Caco-2 (cell line): ENCODE data around the gene AKT2. TPM values are rescaled to one million over a fixed set of nuclear protein-coding genes. Genes with fewer than 3 reads are reported as not detected.

Experiments
- BruUV-seq: library from RNA; stranded (reverse); fragments of 400-500 nt; replicated peaks from 2 replicates; lab custom pipeline; 2021; lab: Mats Ljungman, UMichigan
- CTCF ChIA-PET: fragments of 300-600 bp; sonication (Branson Sonifier 250); formaldehyde crosslinking; loops from one replicate; lab custom pipeline; 2022; ENCODE audit warnings: antibody characterized with exemption; lab: Charles Lee
- POLR2A ChIA-PET: fragments of 300-600 bp; sonication (Branson Sonifier 250); formaldehyde crosslinking; loops from one replicate; lab custom pipeline; 2022; ENCODE audit warnings: antibody characterized with exemption; lab: Charles Lee
- DNase-seq, 2 experiments: peaks; one replicate each; pipeline versions ENCODE4 v3.0.0 to v3.0.0-alpha.2; 2020 to 2022
- H3K27me3 ChIP-seq: replicated peaks from 2 replicates; pipeline ENCODE4 v1.6.0; 2011; ENCODE audit warnings: low read length; ENCODE audit not compliant: control insufficient read depth, insufficient read depth
- H3K36me3 ChIP-seq: 2 replicates; pipeline ENCODE4 v1.5.1; 2011; ENCODE audit warnings: low read length; ENCODE audit not compliant: control insufficient read depth, insufficient read depth
- H3K4me1 ChIP-seq: fragments of 250-450 bp; sonication (Bioruptor Pico); 2 replicates; pipeline ENCODE4 v1.5.1; 2020; ENCODE audit warnings: mild to moderate bottlenecking
- H3K4me3 ChIP-seq: 2 replicates; pipeline ENCODE4 v1.5.1; 2011; ENCODE audit warnings: low read depth, mild to moderate bottlenecking, control low read depth, low read length
- H3K9me3 ChIP-seq: fragments of 250-450 bp; sonication (Bioruptor Pico); 2 replicates; pipeline ENCODE4 v1.5.1; 2020; ENCODE audit warnings: mild to moderate bottlenecking, moderate library complexity
- H3K27ac Mint-ChIP-seq: one replicate; pipeline ENCODE4 v1.8.0; 2022; ENCODE audit warnings: mixed read lengths; ENCODE audit not compliant: unreplicated experiment
- H3K27me3 Mint-ChIP-seq: one replicate; pipeline ENCODE4 v1.8.0; 2022; ENCODE audit warnings: mixed read lengths; ENCODE audit not compliant: insufficient read depth, unreplicated experiment
- H3K36me3 Mint-ChIP-seq: one replicate; pipeline ENCODE4 v1.8.0; 2022; ENCODE audit warnings: mild to moderate bottlenecking, mixed read lengths; ENCODE audit not compliant: insufficient read depth, unreplicated experiment
- H3K4me1 Mint-ChIP-seq: one replicate; pipeline ENCODE4 v1.8.0; 2022; ENCODE audit warnings: low read depth, mixed read lengths; ENCODE audit not compliant: unreplicated experiment
- H3K4me3 Mint-ChIP-seq: one replicate; pipeline ENCODE4 v1.8.0; 2022; ENCODE audit warnings: mild to moderate bottlenecking, moderate library complexity, mixed read lengths; ENCODE audit not compliant: unreplicated experiment
- H3K9me3 Mint-ChIP-seq: one replicate; pipeline ENCODE4 v1.8.0; 2022; ENCODE audit warnings: mixed read lengths; ENCODE audit not compliant: unreplicated experiment
- CTCF ChIP-seq, 2 experiments: fragments of 200-600 bp in 1 of 2; IDR thresholded peaks; 1 replicate in 1 of 2; 2 replicates in 1 of 2; pipeline versions ENCODE4 v1.5.1 to v1.8.0; 2011 to 2022; ENCODE audit warnings: antibody characterized with exemption in 1 of 2, control low read depth in 1 of 2, inconsistent platforms in 1 of 2, low read depth in 1 of 2, low read length in 1 of 2, mild to moderate bottlenecking in 1 of 2, moderate library complexity in 1 of 2; ENCODE audit not compliant: insufficient read depth in 1 of 2, severe bottlenecking in 1 of 2, unreplicated experiment in 1 of 2
- intact Hi-C: fragments of 100-400 bp; cut with micrococcal nuclease; formaldehyde crosslinking; loops from one replicate; pipeline ENCODE4 v1.10.0; 2022; ENCODE audit not compliant: unreplicated experiment
- total RNA-seq: library from RNA; stranded (reverse); gene quantifications from 2 replicates; pipeline ENCODE4 v1.2.3, GENCODE V29; 2022

AKT2 gene
- total RNA-seq, 1 experiment from 2014 or later, result 169 TPM

GRCh38 chr19:40249201-40249600 is 35.9 kb downstream of the AKT2 start:
- Histone ChIP-seq H3K4me1 (0 out of 2 replicates have a peak, but pooled peaks cover 3% of the 10 kb centered on the region), H3K4me3 (no peak overlapping the region), H3K9me3 (no peaks in the 10 kb centered on the region), H3K36me3 (no peaks in the 10 kb centered on the region), H3K27me3 (no peaks in the 10 kb centered on the region)
- POLR2A ChIA-PET, result no interaction called here
- H3K36me3 Mint-ChIP-seq, result peaks cover 36% of the 10 kb centered on the region
- intact Hi-C loops, result no loop called here
- CTCF ChIA-PET, result no interaction called here
- BruUV-seq, result no TSS peak
- no peak overlapping the region for H3K27ac Mint-ChIP-seq
- H3K4me1 Mint-ChIP-seq, result peaks cover 5% of the 10 kb centered on the region
- H3K4me3 Mint-ChIP-seq, result no peak overlapping the region
- no peak for TF ChIP-seq CTCF (IDR thresholded peaks at IDR 0.05; ENCODE audit: insufficient read depth in 1 of 2, low read depth in 1 of 2, low read length in 1 of 2, severe bottlenecking in 1 of 2, unreplicated experiment in 1 of 2)
- no peaks in the 10 kb centered on the region for H3K9me3 Mint-ChIP-seq
- DNase-seq, result no peak
- no peaks in the 10 kb centered on the region for H3K27me3 Mint-ChIP-seq

- no peak for DNase-seq
- no peaks in the 10 kb centered on the region for H3K27me3 Mint-ChIP-seq
- CTCF ChIA-PET, result no interaction called here
- Histone ChIP-seq H3K4me3 (no peak overlapping the region), H3K9me3 (no peaks in the 10 kb centered on the region), H3K36me3 (no peaks in the 10 kb centered on the region), H3K4me1 (0 out of 2 replicates have a peak, but pooled peaks cover 3% of the 10 kb centered on the region), H3K27me3 (no peaks in the 10 kb centered on the region)
- peaks cover 26% of the 10 kb centered on the region for H3K36me3 Mint-ChIP-seq
- H3K9me3 Mint-ChIP-seq, result no peaks in the 10 kb centered on the region
- POLR2A ChIA-PET, result no interaction called here
- H3K4me1 Mint-ChIP-seq, result peaks cover 5% of the 10 kb centered on the region
- H3K27ac Mint-ChIP-seq, result no peak overlapping the region
- intact Hi-C loops, result no loop called here
- no peak overlapping the region for H3K4me3 Mint-ChIP-seq
- TF ChIP-seq CTCF (IDR thresholded peaks at IDR 0.05; ENCODE audit: insufficient read depth in 1 of 2, low read depth in 1 of 2, low read length in 1 of 2, severe bottlenecking in 1 of 2, unreplicated experiment in 1 of 2), result no peak
- BruUV-seq, result no TSS peak
These were observed 37.3 kb downstream of the AKT2 start for GRCh38 chr19:40247735-40248262.

GRCh38 chr19:40247178-40247577 is 38.0 kb downstream of the AKT2 start:
- intact Hi-C loops, result no loop called here
- peaks cover 31% of the 10 kb centered on the region for H3K36me3 Mint-ChIP-seq
- no peak for DNase-seq
- Histone ChIP-seq H3K9me3 (no peaks in the 10 kb centered on the region), H3K4me1 (0 out of 2 replicates have a peak, but pooled peaks cover 3% of the 10 kb centered on the region), H3K4me3 (no peak overlapping the region), H3K27me3 (no peaks in the 10 kb centered on the region), H3K36me3 (no peaks in the 10 kb centered on the region)
- no peak for TF ChIP-seq CTCF (IDR thresholded peaks at IDR 0.05; ENCODE audit: insufficient read depth in 1 of 2, low read depth in 1 of 2, low read length in 1 of 2, severe bottlenecking in 1 of 2, unreplicated experiment in 1 of 2)
- H3K27me3 Mint-ChIP-seq, result no peaks in the 10 kb centered on the region
- ChIA-PET CTCF (no interaction called here), POLR2A (no interaction called here)
- no peak overlapping the region for H3K27ac Mint-ChIP-seq
- BruUV-seq, result no TSS peak
- H3K9me3 Mint-ChIP-seq, result no peaks in the 10 kb centered on the region
- peaks cover 5% of the 10 kb centered on the region for H3K4me1 Mint-ChIP-seq
- H3K4me3 Mint-ChIP-seq, result no peak overlapping the region
